Neural cell (in vitro differentiated cells): Measurements from ENCODE around the gene MRRF. TPM values are rescaled to one million over a fixed set of nuclear protein-coding genes. Genes with fewer than 3 reads are reported as not detected.

Source experiments
- H2AFZ ChIP-seq: fragments of 200-600, 300-800 bp; sonication (generic), shearing (Covaris generic); 2 replicates; pipeline ENCODE4 v1.6.0; 2014; ENCODE audit warnings: low read depth, mild to moderate bottlenecking, antibody characterized with exemption, low read length, moderate library complexity
- H3F3A ChIP-seq: fragments of 200-600 bp; shearing (Covaris generic); 2 replicates; pipeline ENCODE4 v1.6.1; 2016; ENCODE audit warnings: mild to moderate bottlenecking, moderate library complexity, mixed read lengths, antibody characterized with exemption, low read length; ENCODE audit not compliant: insufficient read depth, poor library complexity, severe bottlenecking
- H3K27ac ChIP-seq: fragments of 200-600, 300-800 bp; sonication (generic), shearing (Covaris generic); 2 replicates; pipeline ENCODE4 v1.5.1; 2014; ENCODE audit warnings: mild to moderate bottlenecking, low read length, moderate library complexity
- H3K27me3 ChIP-seq: fragments of 300-800, 200-600 bp; sonication (generic), shearing (Covaris generic); 2 replicates; pipeline ENCODE4 v1.6.0; 2014; ENCODE audit warnings: mild to moderate bottlenecking, low read depth, low read length, moderate library complexity; ENCODE audit not compliant: insufficient read depth
- H3K36me3 ChIP-seq: fragments of 300-800, 200-600 bp; sonication (generic), shearing (Covaris generic); 2 replicates; pipeline ENCODE4 v1.5.1; 2014; ENCODE audit warnings: mild to moderate bottlenecking, antibody characterized with exemption, low read length, moderate library complexity; ENCODE audit not compliant: insufficient read depth
- H3K4me2 ChIP-seq: fragments of 300-800, 200-600 bp; sonication (generic), shearing (Covaris generic); 2 replicates; pipeline ENCODE4 v1.6.0; 2014; ENCODE audit warnings: mild to moderate bottlenecking, low read length
- H3K4me3 ChIP-seq: fragments of 300-800, 200-600 bp; sonication (generic), shearing (Covaris generic); 2 replicates; pipeline ENCODE4 v1.5.1; 2014; ENCODE audit warnings: mild to moderate bottlenecking, low read length, moderate library complexity
- H3K79me2 ChIP-seq: fragments of 200-600 bp; shearing (Covaris generic); replicated peaks from 2 replicates; pipeline ENCODE4 v1.6.0; 2014; ENCODE audit warnings: mild to moderate bottlenecking, low read length, moderate library complexity; ENCODE audit not compliant: insufficient read depth
- H3K9ac ChIP-seq: fragments of 300-800, 200-600 bp; sonication (generic), shearing (Covaris generic); 2 replicates; pipeline ENCODE4 v1.6.1; 2016; ENCODE audit warnings: mild to moderate bottlenecking, low read length, mixed read lengths
- H3K9me2 ChIP-seq: fragments of 200-600 bp; shearing (Covaris generic); 2 replicates; pipeline ENCODE4 v1.6.1; 2016; ENCODE audit warnings: mild to moderate bottlenecking, low read length, mixed read lengths; ENCODE audit not compliant: insufficient read depth
- H3K9me3 ChIP-seq: fragments of 200-600, 300-800 bp; sonication (generic), shearing (Covaris generic); 2 replicates; pipeline ENCODE4 v1.6.1; 2016; ENCODE audit warnings: mild to moderate bottlenecking, mixed run types, low read length, moderate library complexity, mixed read lengths
- H4K20me1 ChIP-seq: fragments of 200-600 bp; shearing (Covaris generic); 2 replicates; pipeline ENCODE4 v1.6.1; 2016; ENCODE audit warnings: mild to moderate bottlenecking, mixed run types; ENCODE audit not compliant: insufficient read depth
- CTCF ChIP-seq: fragments of 450-650 bp; IDR thresholded peaks from 2 replicates; pipeline ENCODE4 v1.5.1; 2014; ENCODE audit warnings: antibody characterized with exemption, mild to moderate bottlenecking, moderate library complexity; ENCODE audit not compliant: poor library complexity, severe bottlenecking
- EP300 ChIP-seq: fragments of 450-650 bp; conservative IDR thresholded peaks from 2 replicates; pipeline ENCODE4 v1.6.1; 2014; ENCODE audit warnings: antibody characterized with exemption, mild to moderate bottlenecking, moderate library complexity; ENCODE audit not compliant: poor library complexity, severe bottlenecking
- EZH2 ChIP-seq: fragments of 200-600, 300-800 bp; shearing (Covaris generic), sonication (generic); IDR thresholded peaks from 2 replicates; pipeline ENCODE4 v1.6.1; 2014; ENCODE audit warnings: antibody characterized with exemption, low read length, borderline replicate concordance, mild to moderate bottlenecking; ENCODE audit not compliant: insufficient read depth, poor library complexity, severe bottlenecking
- MXI1 ChIP-seq: fragments of 450-650 bp; conservative IDR thresholded peaks from 2 replicates; pipeline ENCODE4 v1.6.1; 2014; ENCODE audit warnings: antibody characterized with exemption, mild to moderate bottlenecking; ENCODE audit not compliant: poor library complexity, severe bottlenecking
- POLR2AphosphoS5 ChIP-seq: IDR thresholded peaks from 2 replicates; pipeline ENCODE4 v1.6.1; 2012
- RAD21 ChIP-seq: fragments of 450-650 bp; conservative IDR thresholded peaks from 2 replicates; pipeline ENCODE4 v1.6.1; 2014; ENCODE audit warnings: antibody characterized with exemption, mild to moderate bottlenecking, moderate library complexity
- SMC3 ChIP-seq: fragments of 450-650 bp; conservative IDR thresholded peaks from 2 replicates; pipeline ENCODE4 v1.6.1; 2014; ENCODE audit warnings: antibody characterized with exemption, mild to moderate bottlenecking, moderate library complexity; ENCODE audit not compliant: poor library complexity
- TAF1 ChIP-seq: IDR thresholded peaks from 2 replicates; pipeline ENCODE4 v1.6.1; 2012; ENCODE audit warnings: low read depth
- polyA plus RNA-seq: library from polyadenylated mRNA; depleted of rRNA; stranded (reverse); fragments of >200 nt; gene quantifications from 2 replicates; pipeline ENCODE4 v1.2.3, GENCODE V29; 2014
- TF ChIP-seq, protein P1 (sequence below): IDR thresholded peaks from 2 replicates; pipeline ENCODE4 v1.6.1; 2012; ENCODE audit warnings: borderline replicate concordance

MRRF gene
- polyA plus RNA-seq, 1 donor from 2014 or later: 40.7 TPM

DNA sequence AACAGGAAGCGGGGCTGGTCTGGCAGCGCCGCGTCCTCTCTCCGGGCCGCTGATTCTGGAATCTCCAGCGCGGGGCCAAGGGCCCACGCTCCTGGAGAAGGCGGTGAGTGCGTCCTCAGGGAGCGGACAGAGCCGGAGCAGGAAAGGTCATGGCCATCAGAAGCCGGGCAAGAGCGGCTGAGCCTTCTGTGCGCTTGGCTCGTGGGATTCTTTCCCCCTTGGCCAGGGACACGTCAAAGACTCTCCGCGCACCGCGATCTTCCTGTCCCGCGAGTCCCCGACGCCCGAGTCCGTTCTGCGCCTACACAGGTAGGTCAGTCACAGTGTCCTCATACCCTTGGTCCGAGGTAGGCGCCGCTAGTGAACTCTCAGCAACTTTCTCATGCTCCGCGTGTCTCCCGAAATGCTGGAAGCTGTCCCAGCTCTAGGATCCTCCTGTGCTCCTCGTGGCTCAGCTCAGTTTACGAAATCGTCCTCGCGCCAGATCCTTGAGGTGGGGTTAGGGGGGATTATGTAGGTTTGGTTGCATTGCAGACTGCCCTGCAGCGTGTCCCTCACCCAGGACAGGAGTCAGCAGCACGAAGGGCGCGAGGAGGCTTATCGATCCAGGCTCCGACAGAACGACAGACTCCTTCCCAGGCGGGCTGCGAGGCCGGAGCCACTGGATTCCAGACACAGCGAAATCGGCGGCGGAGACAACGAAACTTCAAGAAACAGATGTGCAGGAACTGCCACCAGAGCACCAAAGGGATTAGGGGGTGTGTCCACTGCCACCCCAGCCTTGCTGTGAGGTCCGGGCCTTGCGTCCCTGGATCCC, 44.6 kb upstream of the MRRF start (continued):
- TF ChIP-seq CTCF: no peak

DNA sequence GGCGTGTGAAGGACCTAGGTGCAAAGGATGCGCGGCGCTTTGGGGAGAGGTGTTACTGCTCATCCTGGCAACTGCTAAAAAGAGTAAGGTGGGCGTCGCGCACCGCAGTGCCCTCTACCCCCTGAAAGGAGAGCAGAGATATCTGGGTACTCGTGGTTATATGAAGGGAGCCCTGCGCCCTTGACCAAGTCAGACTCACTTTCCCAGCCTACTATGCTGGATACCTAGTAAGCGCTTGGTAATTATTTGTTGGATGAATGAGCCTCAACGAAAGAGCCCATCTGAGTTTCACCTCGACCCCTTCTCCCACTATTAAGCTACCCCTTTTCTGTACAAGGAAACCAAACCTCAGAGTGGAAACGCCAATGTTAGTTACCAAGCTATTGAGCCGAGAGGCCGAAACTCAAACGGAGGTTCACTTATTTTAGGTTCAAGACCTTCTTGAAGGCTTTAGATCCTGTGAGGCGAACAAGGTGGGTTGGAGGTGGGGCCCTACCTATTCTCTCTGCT, 44.0 kb upstream of the MRRF start:
- no peaks in the 10 kb centered on the region for H3K9me3 ChIP-seq
- no peak for TF ChIP-seq MXI1
- no peak overlapping the region for H3K4me2 ChIP-seq
- peaks cover 100% of the 10 kb centered on the region for H3K27me3 ChIP-seq
- H3K9me2 ChIP-seq: no peaks in the 10 kb centered on the region
- no peaks in the 10 kb centered on the region for H3K36me3 ChIP-seq
- no peaks in the 10 kb centered on the region for H3F3A ChIP-seq
- H3K4me3 ChIP-seq: no peak overlapping the region
- no peaks in the 10 kb centered on the region for H4K20me1 ChIP-seq
- no peaks in the 10 kb centered on the region for H3K79me2 ChIP-seq
- no peak overlapping the region for H3K27ac ChIP-seq
- no peak overlapping the region for H2AFZ ChIP-seq
- no peak overlapping the region for H3K9ac ChIP-seq

GRCh38 chr9:122221183-122221811, 43.4 kb upstream of the MRRF start:
- no peaks in the 10 kb centered on the region for H3K79me2 ChIP-seq
- no peaks in the 10 kb centered on the region for H3K36me3 ChIP-seq
- H4K20me1 ChIP-seq: no peaks in the 10 kb centered on the region
- TF ChIP-seq, protein P1, sequence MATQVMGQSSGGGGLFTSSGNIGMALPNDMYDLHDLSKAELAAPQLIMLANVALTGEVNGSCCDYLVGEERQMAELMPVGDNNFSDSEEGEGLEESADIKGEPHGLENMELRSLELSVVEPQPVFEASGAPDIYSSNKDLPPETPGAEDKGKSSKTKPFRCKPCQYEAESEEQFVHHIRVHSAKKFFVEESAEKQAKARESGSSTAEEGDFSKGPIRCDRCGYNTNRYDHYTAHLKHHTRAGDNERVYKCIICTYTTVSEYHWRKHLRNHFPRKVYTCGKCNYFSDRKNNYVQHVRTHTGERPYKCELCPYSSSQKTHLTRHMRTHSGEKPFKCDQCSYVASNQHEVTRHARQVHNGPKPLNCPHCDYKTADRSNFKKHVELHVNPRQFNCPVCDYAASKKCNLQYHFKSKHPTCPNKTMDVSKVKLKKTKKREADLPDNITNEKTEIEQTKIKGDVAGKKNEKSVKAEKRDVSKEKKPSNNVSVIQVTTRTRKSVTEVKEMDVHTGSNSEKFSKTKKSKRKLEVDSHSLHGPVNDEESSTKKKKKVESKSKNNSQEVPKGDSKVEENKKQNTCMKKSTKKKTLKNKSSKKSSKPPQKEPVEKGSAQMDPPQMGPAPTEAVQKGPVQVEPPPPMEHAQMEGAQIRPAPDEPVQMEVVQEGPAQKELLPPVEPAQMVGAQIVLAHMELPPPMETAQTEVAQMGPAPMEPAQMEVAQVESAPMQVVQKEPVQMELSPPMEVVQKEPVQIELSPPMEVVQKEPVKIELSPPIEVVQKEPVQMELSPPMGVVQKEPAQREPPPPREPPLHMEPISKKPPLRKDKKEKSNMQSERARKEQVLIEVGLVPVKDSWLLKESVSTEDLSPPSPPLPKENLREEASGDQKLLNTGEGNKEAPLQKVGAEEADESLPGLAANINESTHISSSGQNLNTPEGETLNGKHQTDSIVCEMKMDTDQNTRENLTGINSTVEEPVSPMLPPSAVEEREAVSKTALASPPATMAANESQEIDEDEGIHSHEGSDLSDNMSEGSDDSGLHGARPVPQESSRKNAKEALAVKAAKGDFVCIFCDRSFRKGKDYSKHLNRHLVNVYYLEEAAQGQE: no peak
- no peak for TF ChIP-seq TAF1
- TF ChIP-seq RAD21: no peak
- TF ChIP-seq CTCF: no peak
- no peak for TF ChIP-seq POLR2AphosphoS5
- no peak for TF ChIP-seq EZH2
- TF ChIP-seq MXI1: no peak
- TF ChIP-seq SMC3: no peak
- no peak for TF ChIP-seq EP300
- H3K9me3 ChIP-seq: no peaks in the 10 kb centered on the region
- peaks cover 100% of the 10 kb centered on the region for H3K27me3 ChIP-seq
- H3K9me2 ChIP-seq: no peaks in the 10 kb centered on the region
- no peak overlapping the region for H3K27ac ChIP-seq
- no peak overlapping the region for H3K4me2 ChIP-seq
- no peak overlapping the region for H3K4me3 ChIP-seq
- no peak overlapping the region for H3K9ac ChIP-seq
- H2AFZ ChIP-seq: no peak overlapping the region
- no peaks in the 10 kb centered on the region for H3F3A ChIP-seq
